Neural progenitor cell (in vitro differentiated cells): ENCODE measurements around the gene DDIT3. TPM values are rescaled to one million over a fixed set of nuclear protein-coding genes. Genes with fewer than 3 reads are reported as not detected.
A peak's percentile ranks its signal among the peaks of the same experiment; 100 is the strongest.

ENCODE experiments used
- DNase-seq: peaks from one replicate; pipeline ENCODE4 v3.0.0-alpha.2; 2016; ENCODE audit warnings: low spot score
- H2AFZ ChIP-seq: fragments of 200-600 bp; sonication (generic); replicated peaks from 2 replicates; pipeline ENCODE4 v1.6.1; 2016; ENCODE audit warnings: antibody characterized with exemption
- H3F3A ChIP-seq: fragments of 200-600 bp; sonication (generic); 2 replicates; pipeline ENCODE4 v1.6.1; 2016; ENCODE audit warnings: antibody characterized with exemption, low read depth
- H3K27ac ChIP-seq: fragments of 200-600 bp; sonication (generic); 2 replicates; pipeline ENCODE4 v1.5.1; 2016; ENCODE audit warnings: mild to moderate bottlenecking
- H3K27me3 ChIP-seq: fragments of 200-600 bp; sonication (generic); 2 replicates; pipeline ENCODE4 v1.6.1; 2016; ENCODE audit warnings: mild to moderate bottlenecking, moderate library complexity
- H3K36me3 ChIP-seq: fragments of 200-600 bp; sonication (generic); 2 replicates; pipeline ENCODE4 v1.5.1; 2016
- H3K4me1 ChIP-seq: fragments of 200-600 bp; sonication (generic); 2 replicates; pipeline ENCODE4 v1.6.1; 2016; ENCODE audit warnings: mixed run types
- H3K4me2 ChIP-seq: fragments of 200-600 bp; sonication (generic); 2 replicates; pipeline ENCODE4 v1.6.1; 2016
- H3K4me3 ChIP-seq: fragments of 200-600 bp; sonication (generic); 2 replicates; pipeline ENCODE4 v1.5.1; 2016
- H3K79me2 ChIP-seq: fragments of 200-600 bp; sonication (generic); 2 replicates; pipeline ENCODE4 v1.6.1; 2016; ENCODE audit warnings: low read depth
- H3K9ac ChIP-seq: fragments of 200-600 bp; sonication (generic); 2 replicates; pipeline ENCODE4 v1.6.1; 2016
- H3K9me3 ChIP-seq: fragments of 200-600 bp; sonication (generic); 2 replicates; pipeline ENCODE4 v1.5.1; 2016; ENCODE audit warnings: low read depth
- H4K20me1 ChIP-seq: fragments of 200-600 bp; sonication (generic); 2 replicates; pipeline ENCODE4 v1.6.1; 2016; ENCODE audit warnings: low read depth
- H3K27ac Mint-ChIP-seq: 3 replicates; pipeline ENCODE4 v1.8.0; 2021; ENCODE audit warnings: mixed read lengths
- H3K27me3 Mint-ChIP-seq: 2 replicates; pipeline ENCODE4 v1.8.0; 2022; ENCODE audit warnings: low read depth, mild to moderate bottlenecking, inconsistent platforms, moderate library complexity, mixed read lengths; ENCODE audit not compliant: insufficient read depth
- H3K36me3 Mint-ChIP-seq: 3 replicates; pipeline ENCODE4 v1.8.0; 2021; ENCODE audit warnings: mixed read lengths
- H3K4me1 Mint-ChIP-seq: 3 replicates; pipeline ENCODE4 v1.8.0; 2021; ENCODE audit warnings: mixed read lengths
- H3K4me3 Mint-ChIP-seq: 3 replicates; pipeline ENCODE4 v1.8.0; 2021; ENCODE audit warnings: mild to moderate bottlenecking, moderate library complexity, mixed read lengths
- H3K9me3 Mint-ChIP-seq: 3 replicates; pipeline ENCODE4 v1.8.0; 2020; ENCODE audit warnings: mixed read lengths
- EZH2 ChIP-seq: fragments of 200-600 bp; sonication (generic); IDR thresholded peaks from 2 replicates; pipeline ENCODE4 v1.6.1; 2017; ENCODE audit warnings: antibody characterized with exemption, mild to moderate bottlenecking, moderate library complexity
- EZH2phosphoT487 ChIP-seq: fragments of 200-600 bp; sonication (generic); IDR thresholded peaks from 2 replicates; pipeline ENCODE4 v1.6.1; 2017; ENCODE audit warnings: antibody characterized with exemption
- total RNA-seq: library from RNA; depleted of rRNA; stranded (reverse); fragments of >200 nt; gene quantifications from 2 replicates; pipeline ENCODE4 v1.2.3, GENCODE V29; 2015; ENCODE audit warnings: low replicate concordance
- TF ChIP-seq, protein P1 (sequence below): fragments of 200-600 bp; sonication (generic); IDR thresholded peaks from 2 replicates; pipeline ENCODE4 v1.5.1; 2017; ENCODE audit warnings: antibody characterized with exemption, mild to moderate bottlenecking

Gene DDIT3
- total RNA-seq, 1 donor from 2014 or later = 2.3 TPM

- Histone ChIP-seq H3K36me3 (no peaks in the 10 kb centered on the region), H3K9ac (no peak overlapping the region), H3K4me3 (no peak overlapping the region), H3K27ac (no peak overlapping the region), H3F3A (peaks cover 48% of the 10 kb centered on the region), H3K27me3 (peaks cover 24% of the 10 kb centered on the region), H4K20me1 (peaks cover 56% of the 10 kb centered on the region), H3K4me1 (peaks cover 33% of the 10 kb centered on the region), H3K79me2 (peaks cover 38% of the 10 kb centered on the region), H3K9me3 (no peaks in the 10 kb centered on the region), H2AFZ (no peak overlapping the region), H3K4me2 (peak overlapping the region; percentile 70)
- no peak for DNase-seq
- peaks cover 38% of the 10 kb centered on the region for H3K27me3 Mint-ChIP-seq
- H3K36me3 Mint-ChIP-seq = no peaks in the 10 kb centered on the region
- H3K4me3 Mint-ChIP-seq = peak overlapping the region; percentile 87
- peaks cover 48% of the 10 kb centered on the region for H3K4me1 Mint-ChIP-seq
- no peaks in the 10 kb centered on the region for H3K9me3 Mint-ChIP-seq
- TF ChIP-seq EZH2phosphoT487 (no peak), EZH2 (no peak)
- TF ChIP-seq, protein P1, sequence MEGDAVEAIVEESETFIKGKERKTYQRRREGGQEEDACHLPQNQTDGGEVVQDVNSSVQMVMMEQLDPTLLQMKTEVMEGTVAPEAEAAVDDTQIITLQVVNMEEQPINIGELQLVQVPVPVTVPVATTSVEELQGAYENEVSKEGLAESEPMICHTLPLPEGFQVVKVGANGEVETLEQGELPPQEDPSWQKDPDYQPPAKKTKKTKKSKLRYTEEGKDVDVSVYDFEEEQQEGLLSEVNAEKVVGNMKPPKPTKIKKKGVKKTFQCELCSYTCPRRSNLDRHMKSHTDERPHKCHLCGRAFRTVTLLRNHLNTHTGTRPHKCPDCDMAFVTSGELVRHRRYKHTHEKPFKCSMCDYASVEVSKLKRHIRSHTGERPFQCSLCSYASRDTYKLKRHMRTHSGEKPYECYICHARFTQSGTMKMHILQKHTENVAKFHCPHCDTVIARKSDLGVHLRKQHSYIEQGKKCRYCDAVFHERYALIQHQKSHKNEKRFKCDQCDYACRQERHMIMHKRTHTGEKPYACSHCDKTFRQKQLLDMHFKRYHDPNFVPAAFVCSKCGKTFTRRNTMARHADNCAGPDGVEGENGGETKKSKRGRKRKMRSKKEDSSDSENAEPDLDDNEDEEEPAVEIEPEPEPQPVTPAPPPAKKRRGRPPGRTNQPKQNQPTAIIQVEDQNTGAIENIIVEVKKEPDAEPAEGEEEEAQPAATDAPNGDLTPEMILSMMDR = no peak
- H3K27ac Mint-ChIP-seq = no peak overlapping the region
Measured at GRCh38 chr12:57551637-57552305, 31.5 kb upstream of the DDIT3 start.

GRCh38 chr12:57550641-57551549 is 30.6 kb upstream of the DDIT3 start:
- Histone ChIP-seq H3K27ac (no peak overlapping the region), H2AFZ (peak overlapping the region; percentile 91), H3K36me3 (no peaks in the 10 kb centered on the region), H3F3A (peaks cover 45% of the 10 kb centered on the region), H3K9me3 (no peaks in the 10 kb centered on the region), H3K9ac (no peak overlapping the region), H3K4me1 (peaks cover 37% of the 10 kb centered on the region), H3K27me3 (peaks cover 24% of the 10 kb centered on the region), H3K4me2 (peak overlapping the region; percentile 90), H3K79me2 (peaks cover 47% of the 10 kb centered on the region), H3K4me3 (peak overlapping the region; percentile 79), H4K20me1 (peaks cover 52% of the 10 kb centered on the region)
- Mint-ChIP-seq H3K9me3 (no peaks in the 10 kb centered on the region), H3K27me3 (peaks cover 36% of the 10 kb centered on the region), H3K36me3 (no peaks in the 10 kb centered on the region), H3K4me3 (peak overlapping the region; percentile 87), H3K27ac (no peak overlapping the region), H3K4me1 (peaks cover 53% of the 10 kb centered on the region)
- DNase-seq = no peak
- TF ChIP-seq, protein P1 = no peak
- no peak for TF ChIP-seq EZH2
- no peak for TF ChIP-seq EZH2phosphoT487

DNA sequence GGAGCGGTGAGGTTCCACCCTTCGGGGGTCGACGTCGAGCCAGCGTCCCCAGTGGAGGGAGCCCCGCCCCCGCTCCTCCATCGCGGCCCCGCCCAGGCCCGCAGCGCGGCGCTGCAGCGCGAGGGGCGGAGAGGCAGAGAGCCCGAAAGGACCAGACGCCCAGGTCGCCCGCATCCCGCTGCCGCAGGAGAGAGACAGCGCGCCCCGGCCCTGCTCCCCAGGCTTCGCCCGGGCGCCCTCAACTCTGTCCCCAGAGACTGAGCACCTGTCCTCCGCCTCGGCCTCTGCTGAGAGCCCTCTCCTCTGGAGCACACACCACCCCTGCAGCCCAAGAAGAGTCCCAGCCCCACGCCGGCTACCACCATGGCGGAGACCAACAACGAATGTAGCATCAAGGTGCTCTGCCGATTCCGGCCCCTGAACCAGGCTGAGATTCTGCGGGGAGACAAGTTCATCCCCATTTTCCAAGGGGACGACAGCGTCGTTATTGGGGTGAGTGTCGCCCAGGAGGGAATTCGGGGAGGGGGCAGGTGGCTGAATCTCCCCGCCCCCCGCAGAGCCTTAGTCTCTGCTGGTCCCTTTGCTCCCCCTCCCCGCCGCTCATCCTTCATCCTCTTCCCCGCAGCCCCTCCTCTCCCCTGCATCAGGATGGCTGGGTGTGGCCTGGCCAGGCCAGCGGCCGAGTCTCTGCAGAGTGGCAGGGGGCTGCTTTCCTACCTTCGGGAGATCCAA is 29.8 kb upstream of the DDIT3 start, which contains the start of gene KIF5A:
KIF5A (plus strand) TSS at position 136 of the 732 bp plus-strand sequence; CDS start at position 364, 228 bp downstream.
- peaks cover 60% of the 10 kb centered on the region for H3K4me1 Mint-ChIP-seq
- TF ChIP-seq, protein P1 = peak; percentile 23
- no peak for TF ChIP-seq EZH2phosphoT487

More for the DNA sequence above, 29.8 kb upstream of the DDIT3 start, which contains the start of gene KIF5A:
- H3K4me3 Mint-ChIP-seq = peak within 1 kb of the TSS; percentile 87
- Histone ChIP-seq H3K4me1 (peaks cover 41% of the 10 kb centered on the region), H3K9me3 (no peaks in the 10 kb centered on the region), H3K27me3 (peaks cover 24% of the 10 kb centered on the region), H4K20me1 (peaks cover 51% of the 10 kb centered on the region), H3F3A (peaks cover 45% of the 10 kb centered on the region), H3K4me2 (peak within 1 kb of the TSS; percentile 90), H3K4me3 (peak within 1 kb of the TSS; percentile 79), H3K36me3 (no peaks in the 10 kb centered on the region), H3K27ac (no peak within 1 kb of the TSS), H3K79me2 (peaks cover 52% of the 10 kb centered on the region), H3K9ac (no peak within 1 kb of the TSS), H2AFZ (peak within 1 kb of the TSS; percentile 91)
- peaks cover 36% of the 10 kb centered on the region for H3K27me3 Mint-ChIP-seq
- H3K9me3 Mint-ChIP-seq = no peaks in the 10 kb centered on the region
- no peaks in the 10 kb centered on the region for H3K36me3 Mint-ChIP-seq
- peak; percentile 87 for DNase-seq
- H3K27ac Mint-ChIP-seq = no peak within 1 kb of the TSS
